ENCODE measurements around the gene ACOXL. TPM values are rescaled to one million over a fixed set of nuclear protein-coding genes. Genes with fewer than 3 reads are reported as not detected.

The ACOXL gene
- total and polyA plus RNA-seq, 2 of the 8 experiments (the other 6 are each of a cell fraction or from before 2014, with no cell fraction given): 11.4 to 20.6 TPM

GRCh38 chr2:110959198-110959597, 226.8 kb downstream of the ACOXL start:
- H4K20me1 ChIP-seq (replicated peaks in 1 of 2; ENCODE audit: control insufficient read depth in 1 of 2, insufficient read depth in 2 of 2, low read length in 2 of 2): no peaks in the 10 kb centered on the region
- no peak overlapping the region for H3K14ac ChIP-seq (ENCODE audit: insufficient read length)
- H3K56ac ChIP-seq (replicated peaks; ENCODE audit: insufficient read length, low read depth, low read length): no peak overlapping the region
- WGBS, 2 experiments (ENCODE audit: extremely low coverage in 1 of 2, insufficient coverage in 1 of 2, insufficient read length in 1 of 2, insufficient replicate concordance in 2 of 2, low coverage in 1 of 2, low lambda C conversion rate in 2 of 2, missing lambda C conversion rate in 1 of 2): 84% methylated on average over 7 of the region's 7 CpGs; no CpG with 5 or more reads in 1 of the 2 experiments
- no peaks in the 10 kb centered on the region for H3K27me3 ChIP-seq (replicated peaks in 1 of 4; ENCODE audit: control insufficient read depth in 3 of 4, extremely low read depth in 1 of 4, insufficient read depth in 3 of 4, low read length in 3 of 4)
- no peak overlapping the region for H2BK5ac ChIP-seq (ENCODE audit: low read depth, low read length)
- peaks cover 0 to 3% (median 0%) of the 10 kb centered on the region in 4 experiments; a peak in 1 of 8 replicates for H3K36me3 ChIP-seq (ENCODE audit: control insufficient read depth in 2 of 4, insufficient read depth in 4 of 4, low read length in 3 of 4)
- no peak overlapping the region for H3K27ac ChIP-seq (ENCODE audit: low read depth, low read length)
- 0 out of 7 replicates have a peak, but pooled peaks cover 0 to 3% (median 0%) of the 10 kb centered on the region in 4 experiments for H3K4me1 ChIP-seq (replicated peaks in 1 of 4; ENCODE audit: control insufficient read depth in 3 of 4, insufficient read depth in 4 of 4, low read length in 3 of 4)
- H2BK20ac ChIP-seq (ENCODE audit: low read length): no peak overlapping the region
- no peak for TF ChIP-seq TAF7 (optimal IDR thresholded peaks at IDR 0.05; ENCODE audit: borderline replicate concordance, low read depth, low read length)
- no peak for TF ChIP-seq KDM1A (IDR thresholded peaks at IDR 0.05; ENCODE audit: borderline replicate concordance, low read length)
- no peak for TF ChIP-seq CREB1 (IDR thresholded peaks at IDR 0.05)
- TF ChIP-seq SIX5 (IDR thresholded peaks at IDR 0.05; ENCODE audit: low read depth, low read length): no peak
- no peak overlapping the region for H3K4ac ChIP-seq (replicated peaks; ENCODE audit: insufficient read length, low read depth, low read length)
- ChIA-PET POLR2A (ENCODE audit: partially characterized antibody) (no interaction called here), CTCF (ENCODE audit: partially characterized antibody) (interaction anchor here (1.1 to 1.7 kb wide), 2 partner anchors 12 to 22 kb away, joined by 3 to 4 read pairs; no protein-coding TSS in a partner anchor)
- no peak overlapping the region for H3K4me3 ChIP-seq (ENCODE audit: extremely low read depth in 1 of 4, insufficient read depth in 2 of 4, low read depth in 3 of 4, low read length in 4 of 4)
- no peaks in the 10 kb centered on the region for H3K79me2 ChIP-seq (ENCODE audit: control insufficient read depth in 1 of 2, insufficient read depth in 2 of 2, low read length in 2 of 2)
- H4K5ac ChIP-seq (ENCODE audit: insufficient read length, low read depth, low read length): no peak overlapping the region
- H2BK15ac ChIP-seq (ENCODE audit: low read length): no peak overlapping the region
- no peaks in the 10 kb centered on the region for H3K9me3 ChIP-seq (ENCODE audit: insufficient read depth in 2 of 2, low read depth in 1 of 2, low read length in 1 of 2)
- H2BK120ac ChIP-seq (replicated peaks; ENCODE audit: low read depth, low read length): no peak overlapping the region
- no peaks in the 10 kb centered on the region for H3K79me1 ChIP-seq (ENCODE audit: low read depth, low read length)
- FAIRE-seq (no peak), DNase-seq (ENCODE audit: low read depth in 1 of 2, low spot score in 2 of 2) (no peak)
- H3K18ac ChIP-seq (ENCODE audit: extremely low read depth, low read length): no peak overlapping the region
- no peak overlapping the region for H3K9ac ChIP-seq (replicated peaks in 1 of 4; ENCODE audit: extremely low read depth in 1 of 4, low read depth in 3 of 4, low read length in 3 of 4)
- no peak overlapping the region for H3K4me2 ChIP-seq (ENCODE audit: insufficient read depth in 1 of 2, low read depth in 2 of 2, low read length in 2 of 2)
- H2AFZ ChIP-seq (ENCODE audit: low read length): no peak overlapping the region
- H2BK12ac ChIP-seq (ENCODE audit: low read depth, low read length): no peak overlapping the region
- no peak overlapping the region for H4K8ac ChIP-seq (ENCODE audit: extremely low read depth, insufficient read depth, low read length)
- no peaks in the 10 kb centered on the region for H3K23me2 ChIP-seq (ENCODE audit: low read depth, low read length)
- no peak overlapping the region for H4K91ac ChIP-seq (replicated peaks; ENCODE audit: insufficient read length, low read length)
- H2AK5ac ChIP-seq (ENCODE audit: low read depth, low read length): no peak overlapping the region
- H3K23ac ChIP-seq (ENCODE audit: insufficient read length): no peak overlapping the region
